GM18508 (cell line): ENCODE results near the gene PUM1.

Source experiments
- ATAC-seq: cut with Tn5 transposase; IDR thresholded peaks from one replicate; pipeline ENCODE4 v1.9.1; 2021; ENCODE audit warnings: moderate number of reproducible peaks; ENCODE audit not compliant: insufficient read depth, unreplicated experiment

The PUM1 gene

DNA sequence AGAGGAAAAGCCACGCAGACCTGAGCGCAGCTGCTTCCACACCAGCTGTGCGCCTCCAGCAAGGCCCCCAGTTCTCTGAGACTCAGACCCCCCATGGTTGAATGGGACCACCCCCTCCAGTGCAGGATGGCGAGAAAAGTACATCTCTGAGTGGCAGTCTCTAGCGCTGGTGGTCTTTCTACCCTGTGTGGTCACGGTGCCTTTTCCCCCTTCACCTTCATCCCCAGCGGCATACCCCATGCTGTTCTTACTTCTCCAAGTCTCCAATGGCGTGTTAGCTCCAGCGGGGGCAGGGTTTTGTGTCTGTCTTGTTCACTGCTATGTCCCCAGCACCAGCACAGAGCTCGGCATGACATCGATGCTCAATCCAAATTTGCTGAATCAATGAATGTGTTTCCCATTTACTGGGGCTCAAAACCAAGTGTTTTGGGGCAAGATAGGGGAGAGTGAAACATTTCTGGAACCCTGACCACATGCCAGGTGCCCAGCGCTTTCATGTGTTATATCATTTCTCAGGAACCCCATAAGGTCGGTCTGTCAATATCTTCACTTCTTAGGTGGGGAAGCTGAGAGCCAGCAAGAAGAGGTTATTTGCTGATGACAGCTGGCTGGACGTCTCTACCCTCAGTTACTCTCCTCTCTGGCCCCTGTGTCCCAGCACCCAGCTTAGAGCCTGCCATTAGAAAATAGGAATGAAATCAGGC is 156.0 kb downstream of the PUM1 start:
- no peak for ATAC-seq

DNA sequence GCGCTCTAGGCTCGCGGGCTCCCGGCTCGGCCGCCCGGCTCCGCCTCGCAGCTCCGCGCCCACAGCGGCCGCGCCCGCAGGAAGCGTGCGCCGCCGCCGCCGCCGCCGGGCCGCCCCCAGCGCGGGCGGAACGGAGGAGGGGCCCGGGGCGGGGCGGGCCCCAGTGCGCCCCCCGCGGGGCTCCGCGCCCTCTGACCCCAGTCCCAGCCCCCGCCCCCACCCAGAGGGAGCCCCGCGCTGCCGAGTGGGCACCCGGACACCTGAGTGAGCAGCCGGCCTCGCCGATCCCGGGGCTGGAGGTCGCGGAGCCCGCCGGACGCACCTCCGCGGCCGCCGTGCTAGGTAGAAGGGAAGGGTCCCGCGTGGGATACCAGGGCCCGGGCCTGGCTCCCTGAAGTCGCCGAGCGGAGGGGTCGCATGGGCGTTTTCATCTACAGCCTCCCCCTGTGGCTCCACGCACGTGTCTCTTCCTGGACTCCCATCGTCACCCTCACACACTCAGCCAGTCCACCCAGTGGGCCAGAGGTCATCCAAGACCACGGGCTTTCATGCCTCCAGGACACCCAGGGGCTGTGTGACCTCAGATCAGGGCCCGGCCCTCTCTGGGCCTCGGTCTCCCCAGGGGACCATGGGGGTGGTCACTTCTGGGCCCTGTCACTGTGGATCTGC is 156.7 kb downstream of the PUM1 start, which contains the start of gene SDC3:
TSS of gene SDC3 (minus strand) at position 63 of the 669 bp plus-strand sequence. CDS start 172 bp downstream, outside the sequence.
- ATAC-seq = no peak

DNA sequence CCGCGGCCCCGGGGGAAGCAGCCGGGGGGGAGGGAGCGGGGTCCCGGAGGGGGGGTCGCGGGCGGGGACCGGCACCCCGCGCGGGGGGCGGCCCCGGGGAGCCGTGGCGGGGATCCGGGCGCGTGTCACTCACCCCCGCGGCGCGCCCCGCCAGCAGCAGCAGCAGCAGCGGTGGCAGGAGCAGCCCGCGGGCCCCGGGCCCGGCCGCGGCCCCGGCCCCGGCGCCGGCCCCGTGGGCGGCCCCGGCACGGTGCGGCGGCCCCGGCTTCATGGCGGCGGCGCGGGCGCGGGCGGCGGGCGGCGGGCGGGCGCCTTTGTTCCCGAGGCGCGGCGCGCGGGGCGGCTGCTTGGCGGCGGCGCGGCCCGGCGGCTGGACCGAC is 157.2 kb downstream of the PUM1 start:
- ATAC-seq = no peak

DNA sequence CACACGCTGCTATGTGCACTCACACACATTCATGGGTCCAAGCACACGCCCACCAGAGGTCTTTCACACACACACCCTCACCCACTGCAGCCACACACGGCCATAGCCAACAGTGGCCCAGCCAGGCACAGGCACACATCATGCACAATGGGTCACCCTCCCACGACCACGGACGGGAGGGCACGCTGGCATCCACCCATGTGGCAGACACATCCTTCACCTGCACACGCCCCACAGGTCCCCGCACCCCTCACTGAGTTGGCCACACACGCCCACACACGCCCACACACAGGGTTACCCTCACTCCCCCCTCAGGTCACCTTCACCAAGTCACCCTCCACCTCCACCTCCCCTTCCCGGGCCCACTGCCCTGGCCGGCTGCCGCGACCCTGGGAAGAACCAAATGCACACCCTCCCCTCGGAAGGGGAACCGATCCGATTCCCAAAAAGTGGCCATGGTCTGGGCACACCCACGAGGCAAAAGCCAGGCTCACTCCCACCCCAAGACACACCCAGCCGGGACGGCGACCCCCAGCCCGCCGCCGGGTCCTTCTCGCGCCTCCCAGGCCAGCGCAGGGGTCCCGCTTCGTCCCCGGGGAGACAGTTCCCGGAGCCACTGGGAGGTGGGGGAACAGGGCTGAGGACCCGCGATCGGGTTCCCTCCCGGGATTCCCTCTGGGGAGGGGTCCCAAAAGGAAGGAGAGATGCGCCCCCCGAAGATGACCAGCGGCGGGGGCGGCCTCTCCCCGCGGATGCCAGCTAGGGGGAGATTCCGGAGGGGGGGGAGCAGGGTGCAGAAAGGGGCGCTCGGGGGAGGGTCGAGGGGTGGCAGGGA is 157.8 kb downstream of the PUM1 start:
- ATAC-seq = no peak

DNA sequence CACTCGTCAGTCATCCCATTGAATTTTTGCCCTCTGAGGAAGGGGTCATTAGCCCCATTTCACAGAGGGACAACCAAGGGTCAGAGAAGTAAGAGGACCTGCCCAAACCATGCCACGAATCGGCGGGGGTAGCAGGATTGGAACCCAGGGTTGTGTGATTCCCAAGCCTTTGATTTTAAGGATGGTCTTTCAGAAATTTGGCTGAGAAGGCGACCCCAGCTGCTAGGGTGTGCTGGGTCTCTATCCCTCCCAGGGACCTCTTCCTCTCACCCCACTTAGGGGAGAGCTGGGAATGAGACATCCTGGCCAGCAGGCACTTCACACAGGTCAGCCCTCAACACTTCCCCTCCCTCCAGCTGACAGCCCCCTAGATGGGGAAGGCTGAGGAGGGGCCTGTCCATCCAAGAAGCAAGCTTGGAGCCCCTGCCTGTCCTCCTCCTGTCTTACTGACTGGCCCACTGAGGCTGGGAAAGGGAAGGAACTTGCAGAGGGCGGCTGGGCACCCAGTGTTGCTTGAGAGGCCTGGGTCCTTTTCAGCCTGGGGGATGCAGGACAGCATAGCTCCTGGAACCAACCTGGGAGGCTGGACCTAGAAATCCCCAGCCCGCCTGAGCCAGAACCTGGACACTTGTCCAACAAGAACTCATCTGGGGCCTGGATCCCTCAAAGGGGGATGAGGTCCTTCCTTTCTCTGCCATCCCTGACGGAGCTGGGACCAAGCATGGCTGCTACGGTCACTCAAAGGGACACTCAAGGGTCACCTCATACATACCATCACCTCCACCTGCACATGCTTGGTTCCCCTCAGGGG is 158.7 kb downstream of the PUM1 start:
- no peak for ATAC-seq

DNA sequence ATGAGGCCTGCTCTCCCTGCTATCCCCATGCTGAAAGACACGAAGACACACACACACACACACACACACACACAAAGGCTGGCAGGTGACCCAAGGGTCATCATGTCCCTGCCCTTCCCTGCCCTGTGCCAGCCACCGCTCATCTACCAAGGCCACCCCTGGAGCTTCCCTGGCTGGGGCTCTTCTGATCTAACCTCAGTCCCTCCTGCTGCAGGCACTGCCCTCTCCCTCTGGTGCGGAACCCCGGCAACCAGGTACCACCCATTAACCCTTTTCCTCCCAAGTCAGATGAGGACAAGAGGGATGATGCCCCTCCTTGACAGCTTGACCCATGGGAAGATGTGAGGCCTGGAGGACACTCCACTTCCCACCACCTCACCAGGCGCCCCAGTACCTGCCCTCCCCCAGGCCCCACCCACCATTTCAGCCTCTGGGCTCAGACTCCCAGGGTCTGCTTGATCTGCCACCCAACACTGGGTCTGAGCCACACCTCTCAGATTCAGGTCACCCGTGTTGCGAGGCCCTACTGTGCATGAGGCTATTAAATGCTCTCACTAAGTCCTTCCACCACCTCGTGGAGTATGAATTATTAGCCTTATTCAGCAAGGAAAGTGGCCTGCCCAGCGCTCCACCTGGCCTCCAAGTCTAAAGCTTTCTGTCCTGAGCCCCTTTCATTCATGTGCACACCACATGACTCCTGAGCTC is 159.4 kb downstream of the PUM1 start:
- no peak for ATAC-seq

DNA sequence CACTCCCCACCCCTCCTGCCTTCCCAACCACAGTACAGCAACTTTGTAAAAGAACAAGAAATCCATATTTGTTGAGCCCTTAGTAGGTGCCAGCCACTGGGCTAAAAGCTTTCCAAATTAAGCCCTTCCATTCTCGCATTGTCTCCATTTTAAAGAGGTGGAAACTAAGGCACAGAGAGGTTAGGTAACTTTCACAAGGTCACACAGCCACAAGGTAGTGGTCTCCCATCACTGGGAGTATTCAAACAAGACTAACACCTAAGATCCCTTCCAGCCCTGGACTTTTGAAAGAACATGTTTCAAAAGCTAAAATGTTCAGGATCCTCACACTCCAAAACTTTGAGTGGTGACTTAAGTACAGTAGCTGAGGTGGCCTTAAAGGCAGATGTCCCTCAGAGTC is 160.1 kb downstream of the PUM1 start:
- ATAC-seq = no peak

DNA sequence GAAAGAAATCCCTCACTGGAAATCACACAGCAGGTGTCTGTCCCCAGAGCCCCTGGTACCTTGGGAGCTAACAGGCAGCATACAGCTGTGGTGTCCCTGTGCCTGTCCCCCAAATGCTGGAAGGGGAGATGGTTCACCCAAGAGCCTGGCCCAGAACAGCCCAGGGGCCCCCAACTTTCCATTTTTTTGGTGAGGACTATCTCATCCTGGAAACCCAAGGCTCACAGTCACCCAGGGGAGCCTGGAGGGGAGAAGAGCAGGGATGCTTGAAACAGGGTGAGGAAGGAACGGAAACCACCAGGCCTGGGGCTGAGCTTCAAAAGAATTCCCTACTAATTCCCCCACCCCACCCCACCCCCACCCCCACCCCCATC is 160.6 kb downstream of the PUM1 start:
- ATAC-seq = no peak

DNA sequence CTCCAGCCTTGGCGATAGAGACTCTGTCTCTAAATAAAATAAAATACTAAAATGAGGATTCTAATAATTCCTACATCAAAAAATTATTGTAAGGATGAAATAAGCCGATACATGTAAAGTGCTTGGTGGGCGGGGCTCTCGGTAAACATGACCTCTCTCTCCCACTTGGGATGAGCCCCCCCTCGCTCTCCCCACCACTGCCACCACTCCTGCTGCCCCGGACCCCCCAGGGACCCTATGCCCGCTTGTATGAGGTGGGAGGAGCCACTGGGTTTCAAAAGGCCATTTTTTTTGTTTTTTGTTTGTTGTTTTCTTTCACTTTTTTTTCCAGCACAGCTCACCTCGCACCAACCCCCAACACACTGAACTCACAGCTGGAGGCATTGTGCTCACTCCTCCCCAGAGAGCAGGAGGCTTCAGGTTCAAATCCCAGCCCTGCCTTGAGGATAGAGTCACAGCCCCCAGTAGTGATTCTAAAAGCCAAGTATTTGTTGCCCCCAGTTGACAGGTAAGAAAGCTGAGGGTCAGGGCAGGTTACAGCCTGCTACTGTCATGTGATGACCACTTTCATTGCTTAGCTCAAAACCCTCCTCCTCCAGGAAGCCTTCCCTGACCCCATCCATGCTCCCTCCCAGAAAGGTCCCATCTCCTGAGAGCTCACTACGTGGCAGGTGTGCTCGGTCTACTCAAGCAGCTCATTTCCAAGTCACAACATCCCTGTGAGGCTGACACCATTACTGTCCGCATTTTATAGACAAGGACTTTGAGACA is 161.1 kb downstream of the PUM1 start:
- no peak for ATAC-seq

DNA sequence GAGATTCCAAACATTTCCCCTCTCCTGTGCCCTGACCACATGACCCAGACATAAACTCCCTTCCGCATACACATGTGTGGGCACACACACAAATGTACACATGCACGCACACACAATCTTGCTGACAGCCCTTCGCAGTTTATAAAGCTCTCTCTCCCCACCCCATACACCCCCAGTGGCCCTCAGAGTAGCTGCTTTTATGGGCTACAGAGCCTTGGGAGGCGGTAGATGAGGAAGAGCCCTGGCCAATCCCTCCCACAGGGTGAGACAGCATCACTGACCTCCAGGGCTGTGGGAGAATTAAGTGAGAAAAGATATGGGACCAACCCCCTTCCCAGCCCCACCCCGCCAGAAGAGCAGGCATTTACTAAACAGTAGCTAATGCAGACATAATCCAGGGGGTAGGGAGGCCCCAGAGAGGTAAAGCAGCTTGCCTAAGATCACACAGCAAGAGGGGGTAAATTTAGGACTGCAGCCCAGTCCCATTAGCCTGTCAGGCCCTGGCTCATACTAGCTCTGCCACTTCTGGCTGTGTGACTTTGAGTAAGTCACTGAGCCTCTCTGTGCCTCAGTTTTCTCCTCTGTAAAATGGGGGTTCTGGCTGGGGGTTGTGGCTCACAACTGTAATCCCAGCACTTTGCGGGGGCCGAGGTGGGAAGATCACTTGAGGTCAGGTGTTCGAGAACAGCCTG is 162.0 kb downstream of the PUM1 start:
- no peak for ATAC-seq

DNA sequence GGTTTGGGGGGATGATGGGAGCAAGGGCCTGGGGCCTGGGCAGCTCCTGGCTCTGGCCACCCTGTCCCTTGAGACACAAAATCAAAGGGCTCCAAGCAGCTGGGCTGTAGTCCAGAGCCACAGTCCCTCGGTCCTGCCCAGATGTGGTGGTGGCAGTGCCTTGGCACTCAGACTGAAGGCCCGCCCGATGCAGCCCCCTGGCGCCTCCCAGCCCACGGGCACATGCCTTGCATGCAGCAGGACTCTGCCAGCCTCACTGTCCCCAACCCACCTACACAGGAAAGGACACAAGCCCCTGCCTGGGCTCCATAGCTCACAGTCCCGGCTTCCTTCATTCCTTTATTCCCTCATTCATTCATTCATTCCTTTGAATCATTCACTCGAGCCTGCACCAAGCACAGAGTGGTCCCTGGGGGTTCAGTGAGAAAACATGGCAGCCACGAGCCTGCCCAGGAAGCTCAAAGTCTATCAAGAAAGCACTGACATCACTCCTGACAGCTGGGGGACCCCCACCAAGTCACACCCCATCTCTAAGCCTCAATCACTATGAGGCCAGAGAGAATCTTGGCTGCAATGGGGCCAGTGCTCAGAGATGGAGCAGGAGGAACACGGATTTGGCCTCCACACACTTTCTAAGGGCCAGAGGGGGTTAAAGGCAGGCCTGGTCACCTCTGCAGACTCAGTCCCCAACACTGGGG is 162.8 kb downstream of the PUM1 start:
- no peak for ATAC-seq

DNA sequence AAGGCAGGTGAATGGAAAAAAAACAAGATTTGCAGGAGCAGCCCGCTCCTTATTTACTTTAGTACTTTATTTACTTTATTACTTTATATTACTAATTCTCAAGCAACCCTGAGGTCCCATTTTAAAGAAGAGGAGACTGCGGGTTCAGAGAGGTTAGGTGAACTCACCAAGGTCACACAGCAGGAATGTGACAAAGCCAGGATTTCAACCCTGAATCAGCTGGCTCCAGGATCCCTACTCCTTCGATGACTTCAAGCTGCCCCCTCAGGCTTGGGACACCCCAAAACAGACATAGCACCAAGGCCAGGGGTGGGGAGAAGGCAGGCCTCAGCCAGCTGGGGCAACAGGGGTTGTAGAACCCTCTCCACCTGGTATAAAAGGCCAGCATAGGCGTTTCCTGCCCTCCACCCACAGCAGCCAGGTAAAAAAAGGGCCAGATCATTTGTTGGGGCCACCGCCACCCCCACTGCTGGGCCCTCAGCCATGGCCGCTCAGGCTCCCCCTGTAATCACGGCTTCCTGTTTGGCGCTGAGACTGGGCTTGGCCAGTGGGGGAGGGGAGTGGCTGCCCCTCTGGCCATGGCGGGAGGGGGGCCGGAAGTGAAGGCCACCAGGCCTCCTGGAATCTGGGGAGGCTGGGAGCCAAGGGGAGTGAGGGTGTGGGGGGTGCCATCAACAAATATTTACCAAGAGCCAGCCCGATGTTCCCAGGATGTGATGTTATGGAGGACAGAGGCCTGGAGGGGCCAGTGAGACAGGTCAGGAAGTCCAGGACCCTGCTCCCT is 163.5 kb downstream of the PUM1 start:
- ATAC-seq = no peak

DNA sequence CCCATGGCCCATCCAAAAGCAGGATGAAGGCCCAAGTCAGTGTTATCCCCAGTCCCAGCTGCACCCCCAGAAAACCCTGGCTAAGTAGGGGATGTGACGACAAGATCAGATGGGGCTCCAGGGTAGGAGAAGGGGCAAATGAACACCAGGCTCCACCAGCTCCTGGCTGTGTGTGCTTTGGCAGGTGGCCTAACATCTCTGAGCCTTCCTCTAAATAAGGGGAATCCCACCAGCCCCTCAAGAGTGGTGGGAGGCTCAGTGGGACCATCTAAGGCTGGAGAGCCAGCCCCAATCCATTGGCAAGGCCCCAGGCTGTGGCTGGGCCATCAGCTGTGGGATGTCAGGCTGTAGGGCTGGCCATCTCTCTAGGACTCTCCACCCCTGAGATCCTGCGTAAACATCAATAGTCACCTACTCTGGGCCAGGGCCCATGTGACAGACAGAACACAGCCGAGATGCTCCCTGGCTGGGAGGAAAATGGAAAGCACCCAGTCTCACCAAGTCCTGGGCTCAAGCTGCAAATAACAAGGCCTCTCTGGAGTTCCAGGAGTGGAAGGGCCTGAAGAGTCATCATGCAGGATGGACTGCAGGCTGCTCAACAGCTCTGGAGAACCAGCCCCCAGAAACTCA is 164.5 kb downstream of the PUM1 start:
- ATAC-seq = no peak

DNA sequence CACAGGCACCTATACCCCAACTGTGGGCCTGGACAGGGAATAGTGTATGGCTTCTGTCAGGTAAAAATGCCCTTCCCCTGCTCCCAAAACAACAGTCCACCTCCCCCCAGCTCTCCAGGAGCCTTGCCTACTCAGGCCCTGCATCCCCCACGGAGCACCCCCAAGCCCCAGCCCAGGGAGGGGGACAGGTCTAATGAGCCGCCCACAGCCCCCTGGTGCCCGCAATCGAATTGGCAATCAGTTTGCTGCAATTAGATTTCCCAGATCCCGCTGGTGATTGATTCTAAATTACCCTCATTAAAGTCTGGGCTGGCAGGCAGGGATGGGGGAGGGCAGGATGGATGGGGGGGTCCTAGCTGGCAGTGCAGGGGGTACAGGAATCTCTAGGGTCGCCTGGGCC is 165.0 kb downstream of the PUM1 start:
- no peak for ATAC-seq

DNA sequence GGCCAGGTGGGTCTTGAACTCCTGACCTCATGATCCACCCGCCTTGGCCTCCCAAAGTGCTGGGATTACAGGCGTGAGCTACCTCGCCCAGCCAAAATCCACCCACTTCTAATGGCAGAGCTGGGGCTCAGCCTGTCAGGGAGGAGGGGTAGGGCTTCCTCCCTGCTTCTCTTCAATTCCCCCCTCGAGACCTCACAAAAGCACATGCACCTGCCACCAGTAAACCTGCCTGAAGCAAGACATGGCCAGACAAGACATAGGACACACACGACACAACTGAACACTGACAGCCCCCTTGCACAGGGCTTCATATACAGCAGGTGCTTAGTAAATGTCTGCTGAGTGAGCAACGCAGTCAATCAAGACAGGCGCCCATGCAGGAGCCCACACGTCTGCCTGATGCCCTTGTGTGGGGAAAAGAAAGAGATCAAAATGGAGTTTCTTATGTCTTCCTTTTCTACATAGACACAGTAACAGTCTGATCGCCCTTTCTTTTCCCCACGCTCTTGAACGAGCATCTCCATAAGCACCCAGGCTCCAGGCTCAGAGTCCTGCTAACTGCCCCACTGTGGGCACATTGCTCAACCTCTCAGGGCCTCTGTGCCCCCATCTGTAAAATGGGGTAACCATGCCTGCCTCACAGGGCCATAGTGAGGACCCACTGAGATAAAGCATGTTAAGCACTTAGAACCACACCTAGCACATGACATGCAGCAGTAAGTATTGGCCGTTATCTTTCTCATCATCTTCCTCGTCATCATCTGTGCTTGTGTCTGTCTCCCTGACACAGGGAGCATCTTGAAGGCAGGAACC is 165.7 kb downstream of the PUM1 start:
- ATAC-seq = no peak
